22Rv1 (cell line): ENCODE measurements around the gene SERHL2.

ENCODE experiments used
- CTCF ChIP-seq: fragments of 450-650 bp; IDR thresholded peaks from 2 replicates; pipeline ENCODE4 v1.5.1; 2017; ENCODE audit warnings: mild to moderate bottlenecking
- ZFX ChIP-seq: fragments of 450-650 bp; IDR thresholded peaks from 2 replicates; pipeline ENCODE4 v1.6.1; 2017; ENCODE audit warnings: antibody characterized with exemption, borderline replicate concordance

DNA sequence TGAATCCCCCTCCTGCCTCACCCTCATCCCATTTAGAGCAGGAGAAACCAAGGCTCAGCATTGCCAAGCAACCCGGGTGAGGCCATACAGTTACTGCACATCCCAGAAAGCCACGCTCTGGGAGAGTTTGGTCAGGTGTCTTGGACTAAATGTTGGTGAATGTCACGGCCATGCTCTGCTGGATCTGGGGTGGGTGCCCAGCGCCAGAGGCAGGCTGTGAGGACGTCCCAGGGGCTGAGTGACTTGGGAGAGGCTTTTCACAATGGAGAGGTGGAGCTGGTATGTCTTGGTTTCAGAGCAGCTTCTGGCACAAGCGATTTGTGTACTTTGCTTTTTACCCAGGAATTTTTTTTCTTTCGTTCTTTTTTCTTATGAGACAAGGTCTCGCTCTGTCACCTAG, 6.6 kb downstream of the SERHL2 start:
- TF ChIP-seq CTCF = no peak
- TF ChIP-seq ZFX = no peak
